ENCODE results near the gene PPP1R12B. TPM values are rescaled to one million over a fixed set of nuclear protein-coding genes. Genes with fewer than 3 reads are reported as not detected.

The PPP1R12B gene, protein sequence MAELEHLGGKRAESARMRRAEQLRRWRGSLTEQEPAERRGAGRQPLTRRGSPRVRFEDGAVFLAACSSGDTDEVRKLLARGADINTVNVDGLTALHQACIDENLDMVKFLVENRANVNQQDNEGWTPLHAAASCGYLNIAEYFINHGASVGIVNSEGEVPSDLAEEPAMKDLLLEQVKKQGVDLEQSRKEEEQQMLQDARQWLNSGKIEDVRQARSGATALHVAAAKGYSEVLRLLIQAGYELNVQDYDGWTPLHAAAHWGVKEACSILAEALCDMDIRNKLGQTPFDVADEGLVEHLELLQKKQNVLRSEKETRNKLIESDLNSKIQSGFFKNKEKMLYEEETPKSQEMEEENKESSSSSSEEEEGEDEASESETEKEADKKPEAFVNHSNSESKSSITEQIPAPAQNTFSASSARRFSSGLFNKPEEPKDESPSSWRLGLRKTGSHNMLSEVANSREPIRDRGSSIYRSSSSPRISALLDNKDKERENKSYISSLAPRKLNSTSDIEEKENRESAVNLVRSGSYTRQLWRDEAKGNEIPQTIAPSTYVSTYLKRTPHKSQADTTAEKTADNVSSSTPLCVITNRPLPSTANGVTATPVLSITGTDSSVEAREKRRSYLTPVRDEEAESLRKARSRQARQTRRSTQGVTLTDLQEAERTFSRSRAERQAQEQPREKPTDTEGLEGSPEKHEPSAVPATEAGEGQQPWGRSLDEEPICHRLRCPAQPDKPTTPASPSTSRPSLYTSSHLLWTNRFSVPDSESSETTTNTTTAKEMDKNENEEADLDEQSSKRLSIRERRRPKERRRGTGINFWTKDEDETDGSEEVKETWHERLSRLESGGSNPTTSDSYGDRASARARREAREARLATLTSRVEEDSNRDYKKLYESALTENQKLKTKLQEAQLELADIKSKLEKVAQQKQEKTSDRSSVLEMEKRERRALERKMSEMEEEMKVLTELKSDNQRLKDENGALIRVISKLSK
- polyA plus RNA-seq: 1 to 10 TPM; 2.8 to 9.8 (median 8.1) TPM

DNA sequence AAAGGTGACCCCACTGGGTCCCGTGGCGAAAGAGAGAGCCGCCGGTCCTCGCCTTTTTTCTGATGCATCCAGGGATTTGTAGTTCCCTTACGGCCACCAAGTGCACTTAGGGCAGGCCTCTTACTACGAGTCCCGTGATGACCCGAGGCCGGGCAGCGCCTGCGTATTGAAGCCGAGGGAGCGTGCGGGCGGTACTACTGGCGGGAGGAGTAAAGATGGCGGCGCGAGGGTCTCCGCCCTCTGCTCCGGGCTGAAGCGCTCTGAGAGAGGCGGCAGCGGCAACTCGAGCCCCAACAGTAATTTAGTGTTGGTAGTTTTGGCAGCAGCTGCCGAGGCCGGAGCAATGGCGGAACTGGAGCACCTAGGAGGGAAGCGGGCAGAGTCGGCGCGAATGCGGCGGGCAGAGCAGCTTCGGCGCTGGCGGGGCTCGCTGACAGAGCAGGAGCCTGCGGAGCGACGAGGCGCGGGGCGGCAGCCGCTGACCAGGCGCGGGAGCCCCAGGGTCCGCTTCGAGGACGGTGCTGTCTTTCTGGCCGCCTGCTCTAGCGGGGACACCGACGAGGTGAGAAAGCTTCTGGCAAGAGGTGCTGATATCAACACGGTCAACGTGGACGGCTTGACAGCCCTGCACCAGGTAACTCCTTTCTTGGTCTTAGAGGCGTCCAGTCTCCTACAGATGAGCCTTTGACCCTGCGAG is at the start of gene PPP1R12B:
Gene PPP1R12B (plus strand): TSS at position 191 of the 697 bp plus-strand sequence. CDS start 153 bp downstream, at position 344.
- 0 to 1% (median 0%) methylated on average over 57 to 60 of the region's 60 CpGs for WGBS, 3 donors
- no peak within 1 kb of the TSS for H3K27ac ChIP-seq (ENCODE audit: low read depth, low read length)

DNA sequence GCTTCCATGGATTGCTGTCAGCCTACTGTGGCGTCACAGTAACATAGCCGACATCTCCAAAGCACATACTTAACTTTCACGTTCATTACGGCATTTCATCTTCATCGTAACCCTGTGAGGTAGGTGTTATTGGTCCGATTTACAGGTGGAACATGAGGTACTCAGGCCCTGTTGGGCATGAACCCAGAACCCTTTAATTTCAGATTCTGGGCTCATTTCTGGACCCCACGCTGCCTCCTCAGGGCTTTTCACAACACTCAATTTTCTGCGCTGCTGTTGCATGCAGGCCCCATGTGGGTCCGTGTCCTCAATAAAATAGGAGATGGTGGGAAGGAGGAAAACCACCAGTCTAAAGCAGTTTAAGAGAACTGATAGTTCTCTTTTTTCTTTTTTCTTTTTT is 46.3 kb upstream of the PPP1R12B start:
- 93 to 98% (median 95%) methylated on average over 9 of the region's 9 CpGs for WGBS, 3 donors
- no peak overlapping the region for H3K27ac ChIP-seq (ENCODE audit: low read depth, low read length)

DNA sequence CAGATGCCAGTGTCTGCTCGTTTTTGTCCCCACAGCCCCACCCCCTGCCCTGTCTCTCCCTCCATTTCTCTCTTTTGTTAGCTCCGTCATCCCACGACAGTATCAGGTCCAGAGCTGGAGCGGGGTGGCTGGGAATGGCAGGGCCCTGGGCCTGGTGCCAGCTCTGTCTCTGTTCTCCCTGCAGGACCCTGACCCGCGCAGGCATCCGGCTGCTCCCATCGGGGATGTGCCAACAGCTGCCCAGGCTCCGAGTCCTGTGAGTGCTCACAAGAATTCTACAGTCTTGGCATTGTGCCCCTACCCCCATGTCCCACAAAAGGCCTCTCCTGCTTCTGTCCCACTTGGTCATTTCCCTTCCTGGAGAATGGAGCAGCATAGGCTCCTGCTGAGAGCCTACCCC is 44.1 kb upstream of the PPP1R12B start:
- H3K27ac ChIP-seq (ENCODE audit: low read depth, low read length): no peak overlapping the region
- 72 to 83% (median 81%) methylated on average over 9 of the region's 9 CpGs for WGBS, 3 donors

GRCh38 chr1:202305168-202305567 is 43.3 kb upstream of the PPP1R12B start:
- no peak overlapping the region for H3K27ac ChIP-seq (ENCODE audit: low read depth, low read length)
- 54 to 100% (median 67%) methylated on average over 1 of the region's 1 CpG for WGBS, 3 donors

DNA sequence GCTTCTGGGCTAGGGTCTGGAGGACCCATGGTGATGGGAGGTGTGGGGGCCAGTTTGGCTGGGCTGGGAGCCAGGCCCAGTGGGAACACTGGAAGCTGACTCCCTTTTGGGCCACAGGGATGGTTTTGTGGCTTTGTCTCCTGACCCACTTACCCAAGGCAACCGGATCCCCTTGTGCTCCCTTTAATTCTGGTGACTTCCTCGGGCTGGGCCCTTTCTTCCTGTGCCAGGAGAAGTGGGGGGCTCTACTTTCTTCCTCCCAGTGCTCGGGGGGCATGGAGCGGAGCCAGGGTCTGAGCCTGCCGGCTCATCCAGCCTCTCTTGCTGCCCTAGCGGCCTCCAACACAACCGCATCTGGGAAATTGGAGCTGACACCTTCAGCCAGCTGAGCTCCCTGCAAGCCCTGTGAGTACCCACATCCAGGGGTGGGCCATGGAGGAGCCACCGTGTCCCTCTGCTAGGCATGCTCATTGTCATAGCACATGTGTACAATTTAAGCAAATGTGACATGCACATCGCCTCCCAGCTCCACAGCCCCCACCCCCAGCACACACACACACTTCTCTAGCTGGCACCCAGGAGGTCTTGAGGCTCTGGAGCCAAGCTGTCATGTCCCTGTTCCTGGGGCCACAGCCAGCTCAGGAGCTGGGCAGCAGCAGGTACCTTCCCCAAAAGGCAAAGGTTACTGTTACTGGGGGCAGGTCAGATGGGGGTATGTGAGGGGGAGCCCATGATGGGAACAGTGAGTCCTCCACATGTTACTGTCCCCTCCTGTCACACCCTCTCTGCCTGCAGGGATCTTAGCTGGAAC is 41.8 kb upstream of the PPP1R12B start:
- no peak overlapping the region for H3K27ac ChIP-seq (ENCODE audit: low read depth, low read length)
- 80 to 86% (median 81%) methylated on average over 9 of the region's 9 CpGs for WGBS, 3 donors

GRCh38 chr1:202310071-202310725 is 38.3 kb upstream of the PPP1R12B start:
- no peak overlapping the region for H3K27ac ChIP-seq (ENCODE audit: low read depth, low read length)

DNA sequence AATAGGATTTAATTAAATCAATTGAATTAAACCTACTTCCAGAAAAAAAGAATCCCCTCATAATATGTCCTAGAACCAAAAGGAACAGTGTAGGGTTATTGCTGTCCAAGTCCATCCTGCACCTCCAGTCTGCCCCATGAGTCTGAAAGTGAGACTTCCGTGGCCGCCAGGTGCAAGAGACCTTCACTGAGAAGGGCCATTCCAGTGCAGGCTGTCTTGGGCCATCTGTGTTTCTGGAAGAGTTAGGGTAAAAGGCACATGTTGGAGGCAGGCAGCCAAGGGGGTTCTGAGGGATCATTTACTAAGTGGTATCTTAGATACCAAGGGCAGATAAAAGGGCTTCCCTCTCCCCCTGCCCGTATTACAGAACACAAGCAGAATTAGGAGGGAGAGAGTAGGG is 37.8 kb upstream of the PPP1R12B start:
- no peak overlapping the region for H3K27ac ChIP-seq (ENCODE audit: low read depth, low read length)
- WGBS, 3 donors: 90 to 96% (median 92%) methylated on average over 3 of the region's 3 CpGs

GRCh38 chr1:202311875-202312635 is 36.4 kb upstream of the PPP1R12B start:
- 10 to 15% (median 13%) methylated on average over 14 of the region's 14 CpGs for WGBS, 3 donors
- no peak overlapping the region for H3K27ac ChIP-seq (ENCODE audit: low read depth, low read length)

- 16 to 23% (median 21%) methylated on average over 9 of the region's 9 CpGs for WGBS, 3 donors
- H3K27ac ChIP-seq (ENCODE audit: low read depth, low read length): no peak overlapping the region
Observed at GRCh38 chr1:202315576-202316168, 32.8 kb upstream of the PPP1R12B start.

DNA sequence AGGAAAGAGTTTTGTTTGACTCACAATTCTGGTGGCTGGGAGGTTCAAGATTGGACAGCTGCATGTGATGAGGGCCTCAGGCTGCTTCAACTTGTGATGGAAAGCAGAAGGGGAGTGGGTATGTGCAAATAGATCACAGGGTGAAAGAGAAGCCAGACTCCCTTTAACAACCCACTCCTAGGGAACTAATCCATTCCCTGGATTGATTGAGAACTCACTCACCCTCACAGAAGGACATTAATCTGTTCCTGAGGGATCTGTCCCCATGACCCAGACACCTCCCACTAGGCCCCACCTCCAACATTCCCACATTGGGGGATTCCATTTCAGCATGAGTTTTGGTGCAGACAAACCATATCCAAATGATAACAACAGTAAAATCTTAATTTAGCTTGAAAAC is 32.3 kb upstream of the PPP1R12B start:
- H3K27ac ChIP-seq (ENCODE audit: low read depth, low read length): no peak overlapping the region

GRCh38 chr1:202317941-202318925 is 30.3 kb upstream of the PPP1R12B start:
- 88 to 90% (median 90%) methylated on average over 48 to 52 of the region's 52 CpGs for WGBS, 3 donors
- H3K27ac ChIP-seq (ENCODE audit: low read depth, low read length): no peak overlapping the region

DNA sequence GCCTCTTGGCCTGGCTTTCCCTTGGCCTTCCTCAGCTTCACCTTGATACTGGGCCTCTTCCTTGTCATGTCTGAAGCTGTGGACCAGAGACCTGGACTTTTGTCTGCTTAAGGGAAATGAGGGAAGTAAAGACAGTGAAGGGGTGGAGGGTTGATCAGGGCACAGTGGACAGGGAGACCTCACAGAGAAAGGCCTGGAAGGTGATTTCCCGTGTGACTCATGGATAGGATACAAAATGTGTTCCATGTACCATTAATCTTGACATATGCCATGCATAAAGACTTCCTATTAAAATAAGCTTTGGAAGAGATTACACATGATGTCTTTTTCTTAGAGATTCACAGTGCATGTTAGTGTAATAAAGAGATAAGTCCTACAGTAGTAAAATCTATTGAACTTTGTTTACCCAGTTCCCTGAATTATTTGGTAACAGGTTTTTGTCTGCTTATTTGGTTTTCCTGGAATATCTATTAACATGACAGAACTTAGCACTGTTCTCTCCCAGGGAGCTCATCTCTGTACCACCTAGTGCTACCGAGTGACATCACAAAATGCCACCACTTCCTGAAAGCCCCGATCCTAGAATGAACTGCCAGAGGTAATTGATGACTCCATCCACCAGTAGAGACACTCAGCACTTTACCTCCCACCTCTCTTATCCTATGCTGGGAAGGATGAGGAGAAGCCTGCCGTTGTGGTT is 29.0 kb upstream of the PPP1R12B start:
- WGBS, 3 donors: 61 to 81% (median 64%) methylated on average over 4 of the region's 4 CpGs
- H3K27ac ChIP-seq (ENCODE audit: low read depth, low read length): no peak overlapping the region

DNA sequence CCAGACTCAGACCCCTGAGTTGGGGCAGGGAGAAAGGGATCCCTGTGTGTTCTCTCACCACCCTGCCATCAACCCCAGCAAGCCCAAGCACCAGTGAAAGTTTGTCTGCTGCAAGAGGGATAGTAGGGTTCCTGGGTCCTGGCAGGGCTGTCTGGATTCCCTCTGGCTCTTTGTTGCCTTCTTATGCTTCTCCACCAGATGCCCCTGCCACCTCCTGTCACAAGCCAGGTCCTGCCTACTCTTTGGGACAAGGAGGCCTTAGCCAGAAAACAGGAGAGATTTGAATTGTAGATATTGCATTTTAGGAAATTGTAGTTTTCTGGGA is 28.5 kb upstream of the PPP1R12B start:
- H3K27ac ChIP-seq (ENCODE audit: low read depth, low read length): no peak overlapping the region

- WGBS, 3 donors: 78 to 83% (median 81%) methylated on average over 4 of the region's 4 CpGs
- H3K27ac ChIP-seq (ENCODE audit: low read depth, low read length): no peak overlapping the region
Observed at GRCh38 chr1:202323731-202324130, 24.8 kb upstream of the PPP1R12B start.

DNA sequence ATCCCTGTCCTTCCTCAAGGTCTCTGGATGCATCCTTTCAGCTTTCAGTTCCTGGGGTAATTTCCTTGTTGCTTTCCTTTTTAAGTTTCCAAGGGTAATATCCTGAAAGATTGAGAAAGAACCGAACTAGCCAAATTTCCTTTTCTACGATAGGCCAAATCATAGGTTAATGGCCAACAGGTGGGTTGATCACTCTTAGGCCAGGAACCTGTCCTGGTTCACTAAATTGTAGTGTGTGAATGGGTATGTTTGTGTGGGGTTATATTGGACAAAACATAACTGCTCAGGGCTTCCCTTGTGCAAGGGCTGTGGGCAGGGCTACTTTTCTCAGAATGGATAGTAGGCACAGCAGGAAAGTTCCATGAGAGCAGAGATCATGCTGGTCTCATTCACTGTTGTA is 23.9 kb upstream of the PPP1R12B start:
- 70 to 98% (median 82%) methylated on average over 2 of the region's 2 CpGs for WGBS, 3 donors

More for the DNA sequence above, 23.9 kb upstream of the PPP1R12B start:
- H3K27ac ChIP-seq (ENCODE audit: low read depth, low read length): no peak overlapping the region

Measured in adipose tissue (tissue), 3 donors.